ENCODE data around the gene SLC35B2. TPM values are rescaled to one million over a fixed set of nuclear protein-coding genes. Genes with fewer than 3 reads are reported as not detected.

SLC35B2 gene
- total and polyA plus RNA-seq, 9 of the 15 experiments (the other 6 are each of a cell fraction or from before 2014, with no cell fraction given) = 14.5 to 59.1 (median 47.1) TPM

DNA sequence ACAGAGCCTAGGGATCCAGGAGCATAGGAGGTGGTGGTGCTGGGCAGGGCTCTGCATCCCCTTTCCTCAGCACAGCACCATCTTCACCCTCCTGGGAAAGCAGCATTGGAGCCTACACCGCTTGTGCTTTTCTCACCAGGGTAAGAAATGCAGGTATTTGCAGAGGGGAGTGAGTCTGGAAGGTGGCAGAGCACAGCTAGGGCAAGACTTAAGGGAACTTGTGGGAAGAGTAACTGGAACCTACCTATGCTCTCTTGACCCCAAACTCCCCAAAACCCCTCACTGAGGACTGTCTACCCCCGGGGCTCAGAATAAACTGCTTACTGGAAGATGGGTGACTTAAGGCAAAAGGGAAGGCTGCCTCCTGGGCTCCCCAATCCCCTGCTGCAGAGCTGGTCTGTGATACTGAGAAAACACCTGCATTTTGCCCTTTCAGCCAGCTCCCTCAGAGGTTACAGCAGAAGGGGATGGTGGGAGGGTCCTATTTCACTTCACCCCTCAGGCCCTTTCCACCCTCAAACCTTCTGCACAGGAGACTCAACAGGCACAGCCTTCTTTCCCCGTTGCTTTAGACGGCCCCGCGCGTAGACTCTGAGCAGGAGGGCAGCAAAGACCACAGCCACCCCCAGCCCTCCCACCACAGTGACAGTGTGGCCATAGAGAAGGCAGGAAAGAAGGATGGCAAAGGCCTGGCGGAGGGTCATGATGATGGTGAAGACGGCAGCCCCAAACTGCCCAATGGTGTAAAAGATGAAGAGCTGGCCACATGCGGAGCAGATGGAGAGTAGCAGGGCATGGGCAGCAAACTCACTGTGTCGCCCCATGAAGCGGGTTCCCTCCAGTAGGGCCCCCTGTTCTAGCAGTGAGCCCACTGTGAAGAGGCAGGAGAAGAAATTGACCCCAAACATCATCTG, 2.9 kb downstream of the SLC35B2 start (continued):
- TF ChIP-seq, protein P1, sequence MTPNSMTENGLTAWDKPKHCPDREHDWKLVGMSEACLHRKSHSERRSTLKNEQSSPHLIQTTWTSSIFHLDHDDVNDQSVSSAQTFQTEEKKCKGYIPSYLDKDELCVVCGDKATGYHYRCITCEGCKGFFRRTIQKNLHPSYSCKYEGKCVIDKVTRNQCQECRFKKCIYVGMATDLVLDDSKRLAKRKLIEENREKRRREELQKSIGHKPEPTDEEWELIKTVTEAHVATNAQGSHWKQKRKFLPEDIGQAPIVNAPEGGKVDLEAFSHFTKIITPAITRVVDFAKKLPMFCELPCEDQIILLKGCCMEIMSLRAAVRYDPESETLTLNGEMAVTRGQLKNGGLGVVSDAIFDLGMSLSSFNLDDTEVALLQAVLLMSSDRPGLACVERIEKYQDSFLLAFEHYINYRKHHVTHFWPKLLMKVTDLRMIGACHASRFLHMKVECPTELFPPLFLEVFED (CRISPR knock-in tag; conservative IDR thresholded peaks at IDR 0.05) = peak; percentile 88
- TF ChIP-seq RHOXF2B (CRISPR knock-in tag; conservative IDR thresholded peaks at IDR 0.05) (0 out of 2 replicates have a peak, but pooled peaks have one; percentile 3), SOX6 (IDR thresholded peaks at IDR 0.05) (no peak), ARID2 (IDR thresholded peaks at IDR 0.05) (no peak), HDAC6 (IDR thresholded peaks at IDR 0.05; ENCODE audit: low read depth, low read length) (peak; percentile 45; the same call in 1 of the 2 replicates), RBM14 (IDR thresholded peaks at IDR 0.05; ENCODE audit: borderline replicate concordance, insufficient read depth, low read depth, low read length) (no peak), FOXK2 (conservative IDR thresholded peaks at IDR 0.05 in 1 of 2, IDR thresholded peaks at IDR 0.05 in 1 of 2; ENCODE audit: low read depth in 2 of 2) (no peak), RBM22 (IDR thresholded peaks at IDR 0.05; ENCODE audit: low read depth, low read length, poor library complexity, severe bottlenecking) (peak; percentile 64), KAT7 (CRISPR knock-in tag; IDR thresholded peaks at IDR 0.05; ENCODE audit: borderline replicate concordance) (no peak; the same call in 1 of the 2 replicates), FOXA3 (CRISPR knock-in tag; conservative IDR thresholded peaks at IDR 0.05 in 1 of 2, IDR thresholded peaks at IDR 0.05 in 1 of 2) (no peak; a peak in 1 of 4 replicates), HLTF (IDR thresholded peaks at IDR 0.05) (no peak), RAD21 (CRISPR knock-in tag; conservative IDR thresholded peaks at IDR 0.05 in 1 of 2, IDR thresholded peaks at IDR 0.05 in 1 of 2) (no peak), GABPB1 (CRISPR knock-in tag; IDR thresholded peaks at IDR 0.05) (peak; percentile 33), FOXA1 (IDR thresholded peaks at IDR 0.05; ENCODE audit: borderline replicate concordance) (no peak), ZNF764 (CRISPR knock-in tag; IDR thresholded peaks at IDR 0.05; ENCODE audit: low read depth) (no peak), L3MBTL2 (IDR thresholded peaks at IDR 0.05) (no peak), ZNF717 (CRISPR knock-in tag; IDR thresholded peaks at IDR 0.05) (no peak)
- TF ChIP-seq, protein P2, sequence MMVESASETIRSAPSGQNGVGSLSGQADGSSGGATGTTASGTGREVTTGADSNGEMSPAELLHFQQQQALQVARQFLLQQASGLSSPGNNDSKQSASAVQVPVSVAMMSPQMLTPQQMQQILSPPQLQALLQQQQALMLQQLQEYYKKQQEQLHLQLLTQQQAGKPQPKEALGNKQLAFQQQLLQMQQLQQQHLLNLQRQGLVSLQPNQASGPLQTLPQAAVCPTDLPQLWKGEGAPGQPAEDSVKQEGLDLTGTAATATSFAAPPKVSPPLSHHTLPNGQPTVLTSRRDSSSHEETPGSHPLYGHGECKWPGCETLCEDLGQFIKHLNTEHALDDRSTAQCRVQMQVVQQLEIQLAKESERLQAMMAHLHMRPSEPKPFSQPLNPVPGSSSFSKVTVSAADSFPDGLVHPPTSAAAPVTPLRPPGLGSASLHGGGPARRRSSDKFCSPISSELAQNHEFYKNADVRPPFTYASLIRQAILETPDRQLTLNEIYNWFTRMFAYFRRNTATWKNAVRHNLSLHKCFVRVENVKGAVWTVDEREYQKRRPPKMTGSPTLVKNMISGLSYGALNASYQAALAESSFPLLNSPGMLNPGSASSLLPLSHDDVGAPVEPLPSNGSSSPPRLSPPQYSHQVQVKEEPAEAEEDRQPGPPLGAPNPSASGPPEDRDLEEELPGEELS (CRISPR knock-in tag; IDR thresholded peaks at IDR 0.05; ENCODE audit: borderline replicate concordance) = no peak
- TF ChIP-seq, protein P3, sequence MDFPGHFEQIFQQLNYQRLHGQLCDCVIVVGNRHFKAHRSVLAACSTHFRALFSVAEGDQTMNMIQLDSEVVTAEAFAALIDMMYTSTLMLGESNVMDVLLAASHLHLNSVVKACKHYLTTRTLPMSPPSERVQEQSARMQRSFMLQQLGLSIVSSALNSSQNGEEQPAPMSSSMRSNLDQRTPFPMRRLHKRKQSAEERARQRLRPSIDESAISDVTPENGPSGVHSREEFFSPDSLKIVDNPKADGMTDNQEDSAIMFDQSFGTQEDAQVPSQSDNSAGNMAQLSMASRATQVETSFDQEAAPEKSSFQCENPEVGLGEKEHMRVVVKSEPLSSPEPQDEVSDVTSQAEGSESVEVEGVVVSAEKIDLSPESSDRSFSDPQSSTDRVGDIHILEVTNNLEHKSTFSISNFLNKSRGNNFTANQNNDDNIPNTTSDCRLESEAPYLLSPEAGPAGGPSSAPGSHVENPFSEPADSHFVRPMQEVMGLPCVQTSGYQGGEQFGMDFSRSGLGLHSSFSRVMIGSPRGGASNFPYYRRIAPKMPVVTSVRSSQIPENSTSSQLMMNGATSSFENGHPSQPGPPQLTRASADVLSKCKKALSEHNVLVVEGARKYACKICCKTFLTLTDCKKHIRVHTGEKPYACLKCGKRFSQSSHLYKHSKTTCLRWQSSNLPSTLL (IDR thresholded peaks at IDR 0.05) = no peak
- TF ChIP-seq, protein P4, sequence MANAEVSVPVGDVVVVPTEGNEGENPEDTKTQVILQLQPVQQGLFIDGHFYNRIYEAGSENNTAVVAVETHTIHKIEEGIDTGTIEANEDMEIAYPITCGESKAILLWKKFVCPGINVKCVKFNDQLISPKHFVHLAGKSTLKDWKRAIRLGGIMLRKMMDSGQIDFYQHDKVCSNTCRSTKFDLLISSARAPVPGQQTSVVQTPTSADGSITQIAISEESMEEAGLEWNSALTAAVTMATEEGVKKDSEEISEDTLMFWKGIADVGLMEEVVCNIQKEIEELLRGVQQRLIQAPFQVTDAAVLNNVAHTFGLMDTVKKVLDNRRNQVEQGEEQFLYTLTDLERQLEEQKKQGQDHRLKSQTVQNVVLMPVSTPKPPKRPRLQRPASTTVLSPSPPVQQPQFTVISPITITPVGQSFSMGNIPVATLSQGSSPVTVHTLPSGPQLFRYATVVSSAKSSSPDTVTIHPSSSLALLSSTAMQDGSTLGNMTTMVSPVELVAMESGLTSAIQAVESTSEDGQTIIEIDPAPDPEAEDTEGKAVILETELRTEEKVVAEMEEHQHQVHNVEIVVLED (CRISPR knock-in tag; IDR thresholded peaks at IDR 0.05) = no peak

Data from K562 (cell line).